Activated T-cell treated with anti-CD3 and anti-CD28 coated beads, Interleukin-2, amount 50 U/mL, for 48 hours (primary cell): ENCODE measurements around the gene SRR.

Experiments used
- DNase-seq, 2 experiments: peaks; one replicate each; pipeline ENCODE4 v3.0.0-alpha.2; 2020

Gene SRR

GRCh38 chr17:2373179-2373578 is 69.4 kb downstream of the SRR start:
- no peak for DNase-seq
